Spinal cord (tissue), 10 donors: Measurements from ENCODE around the gene CCL2. TPM values are rescaled to one million over a fixed set of nuclear protein-coding genes. Genes with fewer than 3 reads are reported as not detected.

Experiments used
- DNase-seq, 6 donors: peaks; one replicate each; pipeline versions ENCODE4 v3.0.0 to v3.0.0-alpha.2; 2013 to 2015; ENCODE audit warnings: low spot score in 6 of 6, low read depth in 4 of 6
- H3K27ac ChIP-seq: one replicate; pipeline ENCODE4 v1.5.1; 2013; ENCODE audit warnings: low read depth, low read length, control low read depth
- H3K27me3 ChIP-seq: one replicate; pipeline ENCODE4 v1.6.1; 2013; ENCODE audit warnings: low read length; ENCODE audit not compliant: control insufficient read depth, insufficient read depth
- H3K36me3 ChIP-seq: one replicate; pipeline ENCODE4 v1.6.1; 2013; ENCODE audit warnings: low read length; ENCODE audit not compliant: control insufficient read depth, insufficient read depth
- H3K4me1 ChIP-seq: one replicate; pipeline ENCODE4 v1.6.1; 2013; ENCODE audit warnings: low read length; ENCODE audit not compliant: control insufficient read depth, insufficient read depth
- H3K4me3 ChIP-seq: one replicate; pipeline ENCODE4 v1.5.1; 2013; ENCODE audit warnings: low read depth, low read length, control low read depth
- H3K9me3 ChIP-seq: one replicate; pipeline ENCODE4 v1.6.1; 2013; ENCODE audit warnings: low read length; ENCODE audit not compliant: control insufficient read depth, insufficient read depth
- WGBS: methylation state at CpG from one replicate; pipeline ENCODE4 v1.1.5; 2013; ENCODE audit warnings: missing lambda C conversion rate; ENCODE audit not compliant: insufficient coverage; 5-methylcytosine and 5-hydroxymethylcytosine counted together
- polyA plus RNA-seq, 2 donors: library from polyadenylated mRNA; unstranded; fragments of 120-200 nt; gene quantifications; one replicate each; pipeline ENCODE4 v1.2.1, GENCODE V29; 2013; ENCODE audit not compliant: insufficient read length in 2 of 2
- total RNA-seq, 2 donors: library from RNA; depleted of rRNA in 1 of 2; stranded (reverse); fragments of 120-200 nt in 1 of 2; fragments of >200 nt in 1 of 2; gene quantifications; one replicate each; pipeline versions ENCODE4 v1.2.3 to v1.2.4, GENCODE V29; 2013 to 2014
- donor health status: healthy.

The CCL2 gene
- total and polyA plus RNA-seq, 4 donors: 7.7 to 37.1 (median 12.3) TPM

DNA sequence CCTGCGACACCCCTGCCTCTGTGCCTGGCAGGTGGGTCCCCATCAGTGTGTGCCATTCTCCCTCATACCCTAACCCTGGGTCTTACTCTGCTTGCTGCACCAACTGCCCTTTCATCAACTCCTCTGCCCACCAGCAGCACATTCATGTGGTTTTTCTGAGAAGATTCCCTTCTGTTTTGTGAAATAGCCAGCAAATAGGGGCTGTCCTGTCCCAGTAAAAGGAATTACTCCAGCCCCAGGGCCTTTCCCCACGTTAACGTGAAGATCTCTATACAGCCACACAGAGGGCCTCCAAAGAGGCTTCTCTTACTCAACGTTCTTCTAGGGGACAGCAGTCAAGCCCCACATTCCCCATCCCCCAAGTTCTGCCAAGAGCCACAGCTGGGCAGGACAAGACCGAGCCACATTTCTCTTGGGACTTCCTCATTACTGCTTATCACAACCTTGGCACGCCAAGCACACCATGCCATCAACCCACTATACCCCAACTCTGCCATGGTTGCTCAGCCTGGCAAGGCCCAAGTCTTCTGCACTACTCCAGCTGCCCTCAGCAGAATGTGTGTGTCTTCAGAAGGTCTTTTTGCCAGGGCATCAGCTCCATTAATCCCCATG lies 18.7 kb upstream of the CCL2 start:
- H3K9me3 ChIP-seq: no peaks in the 10 kb centered on the region
- H3K4me3 ChIP-seq: no peak overlapping the region
- no peaks in the 10 kb centered on the region for H3K27me3 ChIP-seq
- H3K4me1 ChIP-seq: peaks cover 11% of the 10 kb centered on the region
- DNase-seq: no peak
- WGBS: 81% methylated on average over 6 of the region's 6 CpGs
- no peaks in the 10 kb centered on the region for H3K36me3 ChIP-seq
- no peak overlapping the region for H3K27ac ChIP-seq

DNA sequence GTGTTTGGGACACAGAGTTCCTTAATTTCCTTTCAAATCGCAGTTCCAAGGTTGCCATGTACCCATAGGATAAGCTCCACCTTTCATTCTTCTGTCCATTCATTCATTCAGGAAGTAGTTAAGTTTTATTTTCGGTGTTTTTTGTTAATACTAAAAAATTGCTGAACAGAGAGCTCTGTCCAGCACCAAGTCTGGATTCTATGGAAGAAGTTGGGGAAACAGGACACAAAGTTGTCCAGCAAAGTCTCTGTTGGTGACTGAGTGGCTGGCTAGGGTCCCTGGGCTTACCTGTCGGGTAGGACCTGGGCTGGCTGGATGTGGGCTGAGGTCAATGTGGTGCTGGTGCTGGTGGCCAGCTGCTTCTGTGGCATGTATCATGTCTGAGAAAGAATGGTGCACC lies 17.6 kb upstream of the CCL2 start:
- H3K4me3 ChIP-seq: no peak overlapping the region
- H3K9me3 ChIP-seq: no peaks in the 10 kb centered on the region
- 100% methylated on average over 2 of the region's 3 CpGs for WGBS
- no peak overlapping the region for H3K27ac ChIP-seq
- peaks cover 11% of the 10 kb centered on the region for H3K4me1 ChIP-seq
- no peaks in the 10 kb centered on the region for H3K27me3 ChIP-seq
- DNase-seq: no peak
- no peaks in the 10 kb centered on the region for H3K36me3 ChIP-seq

DNA sequence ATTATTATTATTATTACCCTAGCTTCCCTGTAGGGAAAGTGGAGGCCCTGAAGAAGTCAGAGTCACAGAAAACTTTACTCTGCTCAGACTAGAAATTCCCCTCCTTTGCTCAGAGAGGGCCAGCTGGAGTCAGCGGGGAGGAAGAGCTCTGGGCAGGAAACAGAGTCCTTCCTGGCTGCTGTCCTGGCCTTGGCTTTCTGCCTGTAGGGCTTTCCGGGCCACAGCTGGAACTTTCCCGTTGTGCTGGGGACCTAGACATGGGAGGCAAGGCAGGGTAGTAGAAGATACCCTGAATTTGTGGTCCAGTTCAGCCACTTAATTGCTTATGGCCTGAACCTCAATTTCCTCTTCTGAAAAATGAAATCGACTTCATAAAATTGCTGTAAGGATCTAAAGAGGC lies 14.0 kb upstream of the CCL2 start:
- DNase-seq: peak in 1 of 6 donors; percentile 75

DNA sequence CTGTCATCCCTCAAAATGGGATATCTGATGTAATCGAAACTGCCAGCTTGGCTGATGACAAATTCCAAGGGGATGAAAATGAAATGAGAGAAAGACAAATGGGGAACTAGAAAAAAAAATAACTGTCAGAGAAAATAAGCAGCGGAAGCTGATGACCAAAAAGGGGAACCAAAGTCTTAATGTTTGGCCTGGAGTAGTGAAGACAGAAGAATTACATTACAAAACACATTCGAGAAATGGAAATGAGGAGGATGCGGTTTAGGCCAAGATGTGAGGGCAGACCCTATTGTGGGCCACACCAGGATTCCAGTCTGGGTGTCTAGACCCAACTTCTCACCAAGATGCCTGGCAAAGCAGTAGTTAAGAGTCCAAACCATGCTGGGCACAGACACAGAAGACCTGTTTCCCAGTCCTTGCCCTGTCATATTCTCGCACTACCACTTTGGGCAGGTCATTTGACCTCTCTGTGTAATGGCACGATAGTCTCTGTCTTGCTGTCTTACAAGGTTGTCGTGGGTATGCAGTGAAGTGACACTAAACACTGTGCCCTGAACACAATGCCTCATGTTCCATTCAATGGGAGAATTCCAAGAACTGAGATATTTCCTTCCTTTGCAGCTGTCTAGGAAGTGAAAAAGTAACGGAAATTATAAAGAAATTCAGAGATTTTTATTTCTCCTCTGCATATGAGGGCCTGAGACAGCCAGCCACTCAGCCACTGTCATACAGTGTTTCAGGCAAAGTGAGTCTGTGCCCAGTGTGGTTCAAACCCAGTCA lies 12.3 kb upstream of the CCL2 start:
- Histone ChIP-seq H3K4me3 (no peak overlapping the region), H3K27ac (no peak overlapping the region)

More for the DNA sequence above, 14.0 kb upstream of the CCL2 start:
- Histone ChIP-seq H3K4me3 (no peak overlapping the region), H3K27me3 (no peaks in the 10 kb centered on the region), H3K4me1 (peaks cover 7% of the 10 kb centered on the region), H3K9me3 (no peaks in the 10 kb centered on the region), H3K27ac (no peak overlapping the region), H3K36me3 (no peaks in the 10 kb centered on the region)
- whole genome bisulfite sequencing: 12% methylated on average over 3 of the region's 4 CpGs

DNA sequence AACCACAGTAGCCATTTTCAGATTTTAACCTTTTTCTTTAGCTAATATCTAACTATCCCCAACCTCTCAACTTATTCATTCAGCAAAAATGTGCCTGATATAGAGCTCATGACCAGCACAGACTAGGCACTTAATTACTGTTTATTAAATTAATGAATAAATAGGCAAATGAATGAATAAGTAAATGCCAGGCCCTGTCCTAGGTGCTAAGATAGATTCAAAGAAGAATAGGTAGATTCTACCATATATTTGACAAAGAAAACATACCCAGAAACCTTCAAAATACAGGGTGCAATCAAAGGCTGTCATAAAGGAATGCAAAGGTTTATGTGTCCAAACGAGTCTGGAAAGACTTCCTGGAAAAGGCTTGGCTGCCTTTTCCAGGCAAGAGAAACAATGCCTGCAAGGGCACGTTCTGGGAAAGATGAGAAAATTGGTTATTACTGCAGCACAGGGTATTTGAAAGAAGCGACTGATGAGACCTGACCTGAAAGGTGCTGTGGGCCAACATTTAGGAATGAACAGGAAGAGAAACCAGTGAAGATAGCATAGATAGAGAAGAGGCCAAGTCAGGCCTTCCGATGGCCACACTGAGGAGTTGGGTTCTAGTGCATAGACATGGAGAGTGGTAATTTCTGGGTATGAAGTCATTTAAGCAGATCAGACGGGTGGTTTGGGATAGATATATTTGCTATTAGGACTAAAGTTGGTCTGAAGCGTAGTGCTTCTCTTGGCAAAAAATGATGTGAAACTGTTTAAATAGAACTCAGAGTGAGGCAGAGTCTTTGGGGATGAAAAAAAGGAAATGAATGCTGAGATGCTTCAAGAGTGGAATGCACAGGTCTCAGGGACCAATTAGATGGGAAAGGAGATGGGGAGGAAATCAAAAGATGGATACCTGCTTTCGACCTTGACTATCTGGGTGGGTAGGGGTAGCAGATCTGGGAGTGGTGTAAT lies 11.4 kb upstream of the CCL2 start:
- Histone ChIP-seq H3K36me3 (no peaks in the 10 kb centered on the region), H3K9me3 (no peaks in the 10 kb centered on the region), H3K27ac (no peak overlapping the region), H3K4me3 (no peak overlapping the region), H3K4me1 (peaks cover 5% of the 10 kb centered on the region), H3K27me3 (no peaks in the 10 kb centered on the region)
- WGBS: 86% methylated on average over 7 of the region's 7 CpGs
- no peak for DNase-seq

More for the DNA sequence above, 12.3 kb upstream of the CCL2 start:
- peaks cover 7% of the 10 kb centered on the region for H3K4me1 ChIP-seq
- H3K9me3 ChIP-seq: no peaks in the 10 kb centered on the region
- 85% methylated on average over 8 of the region's 8 CpGs for WGBS
- H3K27me3 ChIP-seq: no peaks in the 10 kb centered on the region
- no peak for DNase-seq
- no peaks in the 10 kb centered on the region for H3K36me3 ChIP-seq

DNA sequence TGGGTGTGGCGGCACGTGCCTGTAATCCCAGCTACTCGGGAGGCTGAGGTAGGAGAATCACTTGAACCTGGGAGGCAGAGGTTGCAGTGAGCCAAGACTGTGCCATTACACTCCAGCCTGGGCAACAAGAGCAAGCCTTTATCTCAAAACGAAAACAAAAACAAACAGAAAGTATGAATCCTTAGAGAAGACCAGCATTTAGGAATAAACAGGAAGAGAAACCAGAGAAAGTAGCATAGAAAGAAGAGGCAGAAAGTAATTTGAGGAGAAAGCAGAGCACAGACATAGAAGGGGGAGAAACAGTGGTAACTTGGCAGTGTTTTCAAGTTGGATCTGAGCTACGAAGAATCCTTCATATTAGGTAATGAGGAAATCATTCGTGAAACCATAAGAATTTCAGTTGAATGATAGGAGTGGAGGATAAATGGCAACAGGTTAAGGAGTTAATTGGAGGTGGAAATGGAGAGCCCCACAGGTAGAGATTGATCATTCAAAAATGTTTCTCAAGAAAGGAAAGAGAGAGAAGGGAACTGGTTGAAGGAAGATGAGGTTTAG lies 9.7 kb upstream of the CCL2 start:
- Histone ChIP-seq H3K27me3 (no peaks in the 10 kb centered on the region), H3K9me3 (no peaks in the 10 kb centered on the region), H3K4me1 (peaks cover 7% of the 10 kb centered on the region), H3K27ac (no peak overlapping the region), H3K4me3 (no peak overlapping the region), H3K36me3 (no peaks in the 10 kb centered on the region)
- WGBS: 96% methylated on average over 2 of the region's 6 CpGs
- DNase-seq: no peak

DNA sequence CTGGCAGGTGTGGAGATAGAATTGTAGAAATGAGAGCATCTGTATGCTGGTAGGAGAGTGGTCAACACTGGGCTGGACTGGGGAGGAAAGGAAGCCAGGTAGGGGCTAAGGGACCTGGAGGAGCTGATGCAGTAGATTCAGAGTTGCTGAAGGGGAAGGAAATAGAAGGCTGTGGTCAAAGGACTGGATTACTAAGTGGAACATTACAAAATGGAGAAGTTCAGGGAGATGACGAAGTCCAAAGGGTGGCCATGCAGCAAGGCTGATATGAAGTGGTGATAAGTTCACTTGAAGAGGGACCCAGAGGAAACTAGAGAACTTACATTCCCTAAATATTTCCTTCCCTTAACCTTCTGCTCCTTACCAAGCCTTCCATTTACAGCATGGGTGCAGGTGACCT lies 8.6 kb upstream of the CCL2 start:
- WGBS: 80% methylated on average over 1 of the region's 1 CpG
- no peaks in the 10 kb centered on the region for H3K36me3 ChIP-seq
- H3K4me1 ChIP-seq: peaks cover 7% of the 10 kb centered on the region
- DNase-seq: no peak
- no peaks in the 10 kb centered on the region for H3K9me3 ChIP-seq
- no peak overlapping the region for H3K27ac ChIP-seq
- no peaks in the 10 kb centered on the region for H3K27me3 ChIP-seq
- H3K4me3 ChIP-seq: no peak overlapping the region

DNA sequence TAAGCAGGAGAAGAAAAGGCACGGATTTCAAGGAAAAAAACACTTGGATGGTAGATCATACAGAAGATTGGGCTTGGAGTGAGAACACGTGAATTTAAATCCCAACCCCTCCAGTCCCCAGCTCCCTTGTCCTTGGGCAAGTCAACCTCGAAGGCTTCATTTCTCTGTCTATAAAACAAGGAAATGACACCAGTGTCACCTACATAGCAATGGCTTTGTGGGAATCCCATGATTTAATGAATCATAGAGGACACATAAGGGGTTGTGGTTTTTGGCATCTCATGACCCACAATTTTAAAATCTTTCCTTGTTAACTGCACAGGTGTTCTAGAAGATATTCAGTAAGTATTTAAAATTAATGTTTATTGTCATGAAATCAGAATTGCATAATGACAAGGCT lies 8.2 kb upstream of the CCL2 start:
- WGBS: no CpG with 5 or more reads among the region's 3 CpGs
- no peak overlapping the region for H3K4me3 ChIP-seq
- H3K27ac ChIP-seq: no peak overlapping the region
- no peaks in the 10 kb centered on the region for H3K9me3 ChIP-seq
- DNase-seq: no peak
- peaks cover 8% of the 10 kb centered on the region for H3K4me1 ChIP-seq
- H3K36me3 ChIP-seq: no peaks in the 10 kb centered on the region
- no peaks in the 10 kb centered on the region for H3K27me3 ChIP-seq

DNA sequence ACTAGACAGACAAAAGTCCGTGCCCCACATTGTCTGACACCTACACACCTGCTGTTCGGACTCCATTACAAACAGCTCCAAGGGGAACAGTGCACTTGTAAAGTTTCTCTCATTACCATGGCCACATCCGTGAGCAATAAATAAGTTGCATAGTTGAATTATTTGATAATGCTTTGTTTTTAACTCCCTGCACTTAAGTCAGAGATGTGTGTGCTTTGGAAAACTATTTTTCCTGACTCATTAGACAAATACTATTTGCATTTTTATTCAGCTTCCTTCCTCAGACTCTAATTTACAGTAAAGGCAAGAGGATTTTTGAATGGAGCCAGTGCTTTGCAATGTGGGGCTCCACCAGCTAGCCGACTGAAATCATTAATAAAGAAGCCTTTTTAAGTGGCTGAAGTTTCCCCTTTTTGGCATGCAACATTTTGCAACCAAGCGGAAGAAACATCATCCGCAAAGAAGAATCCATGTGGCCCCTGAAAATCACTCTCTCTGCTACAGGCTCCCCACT lies 6.5 kb upstream of the CCL2 start:
- no peak for DNase-seq
- 34% methylated on average over 4 of the region's 6 CpGs for WGBS
- no peak overlapping the region for H3K4me3 ChIP-seq
- peaks cover 21% of the 10 kb centered on the region for H3K4me1 ChIP-seq
- H3K9me3 ChIP-seq: no peaks in the 10 kb centered on the region
- no peaks in the 10 kb centered on the region for H3K27me3 ChIP-seq
- H3K36me3 ChIP-seq: no peaks in the 10 kb centered on the region
- H3K27ac ChIP-seq: no peak overlapping the region
